OCI-LY7 (cell line): ENCODE measurements around the gene CXCR4.

Experiments used
- CTCF ChIP-seq: fragments of 200-600 bp; sonication (generic); conservative IDR thresholded peaks from 2 replicates; pipeline ENCODE4 v1.5.1; 2014; ENCODE audit warnings: mild to moderate bottlenecking, antibody characterized with exemption, low read length, moderate library complexity, mixed read lengths
- EZH2phosphoT487 ChIP-seq: fragments of 200-600 bp; sonication (generic); IDR thresholded peaks from 2 replicates; pipeline ENCODE4 v1.6.1; 2018; ENCODE audit warnings: low read depth, borderline replicate concordance, mild to moderate bottlenecking, mixed run types, antibody characterized with exemption, low read length, moderate library complexity, mixed read lengths

DNA sequence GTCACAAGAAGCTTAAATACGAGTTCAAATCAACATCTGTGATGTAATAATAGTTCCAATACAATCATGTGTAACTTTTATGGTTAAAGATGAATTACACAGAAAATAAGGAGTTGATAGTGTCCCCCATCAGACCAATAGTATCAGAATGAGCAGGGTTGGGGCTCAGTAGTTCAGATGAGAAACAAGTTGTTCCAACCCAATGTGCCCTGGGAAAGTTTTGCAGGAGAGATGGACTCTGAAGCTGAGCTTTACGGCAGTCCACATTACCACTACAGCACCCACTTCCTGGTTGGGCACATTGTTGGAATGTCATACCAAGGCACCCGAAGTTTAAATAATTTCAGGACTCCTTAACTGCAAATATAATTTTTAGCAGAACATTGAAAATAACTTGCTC is 12.1 kb upstream of the CXCR4 start:
- TF ChIP-seq CTCF (no peak), EZH2phosphoT487 (no peak)
